Liver (tissue), 9 donors: Measurements from ENCODE around the gene CSMD2. TPM values are rescaled to one million over a fixed set of nuclear protein-coding genes. Genes with fewer than 3 reads are reported as not detected.

Source experiments
- DNase-seq: peaks from one replicate; pipeline ENCODE4 v3.0.0-alpha.2; 2017; ENCODE audit warnings: low spot score
- H3K27ac ChIP-seq, 2 donors: one replicate each; pipeline ENCODE4 v1.7.0; 2013; ENCODE audit warnings: inconsistent platforms in 2 of 2, low read length in 2 of 2, control low read depth in 1 of 2, low read depth in 1 of 2, mild to moderate bottlenecking in 1 of 2
- H3K27me3 ChIP-seq, 4 donors: one replicate each; pipeline versions ENCODE4 v1.6.1 to v1.7.0; 2013; ENCODE audit warnings: low read length in 3 of 4, inconsistent platforms in 1 of 4, mild to moderate bottlenecking in 1 of 4, moderate library complexity in 1 of 4; ENCODE audit not compliant: control insufficient read depth in 4 of 4, insufficient read depth in 4 of 4
- H3K36me3 ChIP-seq, 4 donors: one replicate each; pipeline versions ENCODE4 v1.6.1 to v1.7.0; 2013; ENCODE audit warnings: low read length in 3 of 4, mild to moderate bottlenecking in 3 of 4, low read depth in 1 of 4, moderate library complexity in 1 of 4; ENCODE audit not compliant: control insufficient read depth in 4 of 4, insufficient read depth in 3 of 4
- H3K4me1 ChIP-seq, 4 donors: one replicate each; pipeline versions ENCODE4 v1.6.1 to v1.7.0; 2013; ENCODE audit warnings: low read length in 3 of 4, mild to moderate bottlenecking in 3 of 4, moderate library complexity in 1 of 4; ENCODE audit not compliant: control insufficient read depth in 4 of 4, insufficient read depth in 4 of 4
- H3K4me3 ChIP-seq, 3 donors: one replicate each; pipeline versions ENCODE4 v1.6.1 to v1.7.0; 2013; ENCODE audit warnings: low read length in 3 of 3, control low read depth in 1 of 3, low read depth in 1 of 3, mild to moderate bottlenecking in 1 of 3
- H3K9ac ChIP-seq, 2 donors: one replicate each; pipeline ENCODE4 v1.7.0; 2013; ENCODE audit warnings: low read length in 2 of 2, mild to moderate bottlenecking in 2 of 2, moderate library complexity in 2 of 2, control low read depth in 1 of 2, low read depth in 1 of 2
- H3K9me3 ChIP-seq, 4 donors: one replicate each; pipeline versions ENCODE4 v1.6.1 to v1.7.0; 2013; ENCODE audit warnings: low read length in 3 of 4; ENCODE audit not compliant: control insufficient read depth in 4 of 4
- ATF3 ChIP-seq: IDR thresholded peaks from 2 replicates; pipeline ENCODE4 v1.6.1; 2016; ENCODE audit warnings: antibody characterized with exemption
- CTCF ChIP-seq: fragments of 150-350 bp; IDR thresholded peaks from 2 replicates; pipeline ENCODE4 v1.5.1; 2017; ENCODE audit warnings: improper control_type of control experiment, low read depth, low read length; ENCODE audit not compliant: missing input control
- EGR1 ChIP-seq, 2 donors: IDR thresholded peaks; 2 replicates each; pipeline ENCODE4 v1.6.1; 2016 to 2018; ENCODE audit warnings: antibody characterized with exemption in 2 of 2, low read depth in 2 of 2
- FOXA1 ChIP-seq: IDR thresholded peaks from 2 replicates; pipeline ENCODE4 v1.6.1; 2016; ENCODE audit warnings: antibody characterized with exemption
- FOXA2 ChIP-seq: IDR thresholded peaks from 2 replicates; pipeline ENCODE4 v1.6.1; 2016; ENCODE audit warnings: antibody characterized with exemption
- GABPA ChIP-seq, 2 donors: IDR thresholded peaks in 1 of 2; conservative IDR thresholded peaks in 1 of 2; 2 replicates each; pipeline ENCODE4 v1.6.1; 2016; ENCODE audit warnings: antibody characterized with exemption in 2 of 2, mild to moderate bottlenecking in 1 of 2, moderate library complexity in 1 of 2
- HNF4A ChIP-seq, 2 donors: conservative IDR thresholded peaks; 2 replicates each; pipeline ENCODE4 v1.6.1; 2016; ENCODE audit warnings: antibody characterized with exemption in 2 of 2, mild to moderate bottlenecking in 2 of 2
- HNF4G ChIP-seq: IDR thresholded peaks from 2 replicates; pipeline ENCODE4 v1.6.1; 2016; ENCODE audit warnings: antibody characterized with exemption
- JUND ChIP-seq, 2 donors: IDR thresholded peaks; 2 replicates each; pipeline ENCODE4 v1.6.1; 2016; ENCODE audit warnings: antibody characterized with exemption in 2 of 2
- MAX ChIP-seq: IDR thresholded peaks from 2 replicates; pipeline ENCODE4 v1.6.1; 2016; ENCODE audit warnings: antibody characterized with exemption
- NR2F2 ChIP-seq: IDR thresholded peaks from 2 replicates; pipeline ENCODE4 v1.6.1; 2016; ENCODE audit warnings: antibody characterized with exemption
- RAD21 ChIP-seq, 2 donors: IDR thresholded peaks; 2 replicates each; pipeline ENCODE4 v1.6.1; 2016; ENCODE audit warnings: antibody characterized with exemption in 2 of 2, mild to moderate bottlenecking in 2 of 2
- REST ChIP-seq: IDR thresholded peaks from 2 replicates; pipeline ENCODE4 v1.6.1; 2016; ENCODE audit warnings: antibody characterized with exemption, mild to moderate bottlenecking
- RXRA ChIP-seq, 2 donors: IDR thresholded peaks; 2 replicates each; pipeline ENCODE4 v1.6.1; 2017 to 2018; ENCODE audit warnings: antibody characterized with exemption in 2 of 2, mild to moderate bottlenecking in 1 of 2
- SP1 ChIP-seq: IDR thresholded peaks from 2 replicates; pipeline ENCODE4 v1.6.1; 2018; ENCODE audit warnings: antibody characterized with exemption, mild to moderate bottlenecking
- TAF1 ChIP-seq: conservative IDR thresholded peaks from 2 replicates; pipeline ENCODE4 v1.6.1; 2016; ENCODE audit warnings: antibody characterized with exemption, mild to moderate bottlenecking
- YY1 ChIP-seq: IDR thresholded peaks from 2 replicates; pipeline ENCODE4 v1.6.1; 2016; ENCODE audit warnings: antibody characterized with exemption, mild to moderate bottlenecking
- ZBTB33 ChIP-seq: IDR thresholded peaks from 2 replicates; pipeline ENCODE4 v1.6.1; 2016; ENCODE audit warnings: antibody characterized with exemption
- WGBS: extraction: QIAGEN DNeasy Blood & Tissue Kit; methylation state at CpG from one replicate; pipeline ENCODE4 v1.1.7; 2013; 5-methylcytosine and 5-hydroxymethylcytosine counted together
- polyA plus RNA-seq, 2 donors: library from polyadenylated mRNA; stranded (reverse) in 1 of 2; unstranded in 1 of 2; fragments of 200-250 nt in 1 of 2; fragments of >200 nt in 1 of 2; fragmentation: Nextera tagmentation in 1 of 2; extraction: Ambion mirVana in 1 of 2; gene quantifications; one replicate each; pipeline versions ENCODE4 v1.2.1 to v1.2.3, GENCODE V29; 2013 to 2015
- total RNA-seq, 2 donors: library from RNA; depleted of rRNA; stranded (reverse); fragments of >200 nt; gene quantifications; one replicate each; pipeline ENCODE4 v1.2.3, GENCODE V29; 2014
- donor health status: healthy.
- donor health status: healthy.
- donor health status: healthy.
- donor health status: healthy.
- donor health status: healthy.

Gene CSMD2
- total and polyA plus RNA-seq, 4 donors = 0.08 to 0.09 TPM; not detected in 2

GRCh38 chr1:33507661-33508060 lies 657.4 kb downstream of the CSMD2 start (continued):
- no peak for TF ChIP-seq FOXA2
- TF ChIP-seq TAF1 = no peak
- TF ChIP-seq FOXA1 = no peak
- no peak for TF ChIP-seq RAD21 (IDR thresholded peaks at IDR 0.05)
- TF ChIP-seq SP1 = no peak
- TF ChIP-seq EGR1 (IDR thresholded peaks at IDR 0.05; ENCODE audit: low read depth in 2 of 2) = no peak
- TF ChIP-seq JUND (IDR thresholded peaks at IDR 0.05) = no peak
- TF ChIP-seq GABPA (IDR thresholded peaks at IDR 0.05 in 1 of 2, conservative IDR thresholded peaks at IDR 0.05 in 1 of 2) = no peak
- TF ChIP-seq YY1 = no peak
- no peak for TF ChIP-seq ATF3
- no peak for TF ChIP-seq NR2F2
- TF ChIP-seq MAX = no peak

GRCh38 chr1:33503506-33503905 lies 661.5 kb downstream of the CSMD2 start:
- Histone ChIP-seq H3K27ac (no peak overlapping the region), H3K36me3 (no peaks in the 10 kb centered on the region), H3K27me3 (no peaks in the 10 kb centered on the region), H3K4me1 (no peaks in the 10 kb centered on the region), H3K9me3 (peaks cover 0 to 2% (median 0%) of the 10 kb centered on the region in 4 donors), H3K9ac (no peak overlapping the region), H3K4me3 (no peak overlapping the region)
- TF ChIP-seq HNF4G (no peak), JUND (IDR thresholded peaks at IDR 0.05) (no peak), MAX (no peak), NR2F2 (no peak), RAD21 (IDR thresholded peaks at IDR 0.05) (no peak), ZBTB33 (no peak)
- WGBS = 82% methylated on average over 1 of the region's 1 CpG
- no peak for DNase-seq

- TF ChIP-seq ATF3 (no peak), HNF4G (no peak), ZBTB33 (no peak), NR2F2 (no peak), FOXA1 (no peak), TAF1 (no peak), REST (no peak), RAD21 (IDR thresholded peaks at IDR 0.05) (no peak), HNF4A (conservative IDR thresholded peaks at IDR 0.05) (no peak), CTCF (no peak), RXRA (IDR thresholded peaks at IDR 0.05) (no peak), JUND (IDR thresholded peaks at IDR 0.05) (no peak), MAX (no peak), GABPA (IDR thresholded peaks at IDR 0.05 in 1 of 2, conservative IDR thresholded peaks at IDR 0.05 in 1 of 2) (no peak)
Observed at GRCh38 chr1:33502726-33503125, 662.3 kb downstream of the CSMD2 start.

More at GRCh38 chr1:33502726-33503125, 662.3 kb downstream of the CSMD2 start:
- peaks cover 0 to under 1% (median 0%) of the 10 kb centered on the region in 4 donors for H3K36me3 ChIP-seq
- WGBS = 69% methylated on average over 5 of the region's 5 CpGs
- H3K4me3 ChIP-seq = no peak overlapping the region
- no peaks in the 10 kb centered on the region for H3K27me3 ChIP-seq
- H3K27ac ChIP-seq = no peak overlapping the region
- peaks cover 0 to 3% (median 2%) of the 10 kb centered on the region in 4 donors for H3K9me3 ChIP-seq
- DNase-seq = no peak
- H3K9ac ChIP-seq = no peak overlapping the region
- H3K4me1 ChIP-seq = no peaks in the 10 kb centered on the region
